ENCODE measurements around the gene AFAP1. TPM values are rescaled to one million over a fixed set of nuclear protein-coding genes. Genes with fewer than 3 reads are reported as not detected.

The AFAP1 gene
- total and polyA plus RNA-seq, 2 of the 8 experiments (the other 6 are each of a cell fraction or from before 2014, with no cell fraction given) = 3.6 to 18.2 TPM

GRCh38 chr4:7985891-7986441, 46.3 kb upstream of the AFAP1 start (continued):
- TF ChIP-seq CHD7 (IDR thresholded peaks at IDR 0.05; ENCODE audit: insufficient replicate concordance, low read length) (no peak), EZH2 (IDR thresholded peaks at IDR 0.05; ENCODE audit: low read depth, low read length, severe bottlenecking) (no peak), KDM5A (IDR thresholded peaks at IDR 0.05; ENCODE audit: low read length) (no peak), SP2 (IDR thresholded peaks at IDR 0.05; ENCODE audit: low read length) (no peak), YY1 (IDR thresholded peaks at IDR 0.05; ENCODE audit: low read depth, low read length) (no peak), FOSL1 (IDR thresholded peaks at IDR 0.05; ENCODE audit: insufficient read depth, low read depth, low read length) (no peak), SIN3A (conservative IDR thresholded peaks at IDR 0.05 in 1 of 2, IDR thresholded peaks at IDR 0.05 in 1 of 2; ENCODE audit: low read depth in 1 of 2, low read length in 2 of 2) (no peak), USF2 (IDR thresholded peaks at IDR 0.05; ENCODE audit: low read length) (no peak), KDM1A (IDR thresholded peaks at IDR 0.05; ENCODE audit: borderline replicate concordance, low read length) (no peak)

Data from H1 (cell line).